Measurements from ENCODE around the gene DDT. TPM values are rescaled to one million over a fixed set of nuclear protein-coding genes. Genes with fewer than 3 reads are reported as not detected.
"Not testable (repeated sequence)": the region's sequence is repeated elsewhere in the genome, so short reads cannot be mapped to it uniquely, and the experiment has no call there.

Gene DDT
- polyA plus RNA-seq, 4 donors, result 61.4 to 94.2 (median 77.6) TPM

DNA sequence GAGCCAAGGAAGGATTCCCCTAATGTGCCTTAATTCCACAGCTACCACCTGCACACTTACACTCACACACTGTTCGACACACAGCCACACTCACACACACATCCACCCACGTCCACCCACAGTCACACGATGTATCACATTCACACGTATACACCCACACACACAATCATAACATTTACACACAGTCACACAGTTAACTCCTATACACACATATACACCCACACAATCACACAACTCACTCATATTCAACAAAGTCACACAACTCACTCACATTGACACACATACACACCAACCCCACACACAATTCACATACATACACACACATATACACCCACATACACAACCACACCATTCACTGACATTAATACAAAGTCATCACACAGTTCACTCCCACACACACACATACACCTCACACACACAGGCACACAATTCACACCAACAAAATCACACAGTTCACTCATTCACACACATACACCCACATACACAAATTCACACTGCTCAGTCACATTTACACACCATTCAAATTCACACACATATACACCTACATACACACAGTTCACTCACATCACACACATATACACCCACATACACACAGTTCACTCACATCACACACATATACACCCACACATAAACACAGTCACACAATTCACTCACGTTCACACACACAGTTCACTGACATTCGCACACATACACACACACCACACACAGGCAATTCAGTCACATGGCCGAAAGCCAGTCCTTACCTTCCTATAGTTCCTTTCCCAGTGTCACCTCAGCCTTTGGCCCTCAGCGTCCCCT lies 19.8 kb downstream of the DDT start:
- DNase-seq (ENCODE audit: low read depth in 4 of 4, low spot score in 2 of 4), result not testable (repeated sequence)

DNA sequence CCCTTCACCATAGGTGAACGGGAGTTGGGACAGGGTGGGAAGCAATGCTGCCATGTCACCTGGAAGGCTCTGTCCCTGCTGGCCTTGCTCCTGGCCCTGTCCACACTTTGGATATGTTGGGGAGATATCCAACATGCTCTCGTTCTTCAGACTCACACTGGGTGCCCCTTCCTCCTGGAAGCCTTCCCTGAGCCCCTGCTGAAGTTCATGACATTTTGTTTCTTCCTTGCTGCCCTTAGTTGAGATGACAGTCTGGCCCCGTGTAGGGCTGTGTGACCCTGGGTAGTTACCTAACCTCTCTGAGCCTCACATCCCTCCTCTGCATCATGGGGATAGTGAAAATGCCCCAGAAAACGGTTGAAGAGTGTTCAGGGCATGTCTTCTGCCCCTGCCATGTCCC lies 20.8 kb downstream of the DDT start:
- DNase-seq (ENCODE audit: low read depth in 4 of 4, low spot score in 2 of 4), result not testable (repeated sequence)

DNA sequence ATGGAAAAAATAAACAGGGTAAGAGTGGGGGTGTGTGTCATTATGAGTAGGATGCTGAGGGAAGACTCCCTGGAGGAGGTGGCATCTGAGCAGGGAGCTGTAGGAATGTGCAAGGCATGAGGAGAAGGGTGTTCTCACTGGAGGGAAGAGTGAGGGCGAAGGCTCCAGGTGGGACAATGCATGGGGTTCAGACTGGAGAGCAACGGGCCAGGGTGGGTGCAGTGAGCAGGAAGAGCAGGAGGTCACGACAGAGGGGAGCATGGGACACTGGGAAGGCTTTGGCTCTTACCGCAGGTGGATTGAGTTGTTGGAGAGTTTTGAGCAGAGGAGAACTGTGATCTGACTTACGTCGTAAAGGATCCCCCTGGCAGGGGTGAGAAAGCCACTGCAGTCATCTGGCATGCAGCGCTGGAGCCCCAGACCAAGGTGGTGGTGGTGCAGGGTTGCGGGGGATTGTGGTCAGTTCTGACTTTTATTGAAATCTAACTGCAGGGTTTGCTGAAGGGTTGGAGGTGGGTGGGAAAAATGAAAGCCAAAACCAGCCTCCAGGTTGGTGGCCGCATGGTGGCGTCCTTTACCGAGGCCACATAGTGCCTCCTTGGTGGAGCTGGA lies 21.3 kb downstream of the DDT start:
- not testable (repeated sequence) for DNase-seq (ENCODE audit: low read depth in 4 of 4, low spot score in 2 of 4)

DNA sequence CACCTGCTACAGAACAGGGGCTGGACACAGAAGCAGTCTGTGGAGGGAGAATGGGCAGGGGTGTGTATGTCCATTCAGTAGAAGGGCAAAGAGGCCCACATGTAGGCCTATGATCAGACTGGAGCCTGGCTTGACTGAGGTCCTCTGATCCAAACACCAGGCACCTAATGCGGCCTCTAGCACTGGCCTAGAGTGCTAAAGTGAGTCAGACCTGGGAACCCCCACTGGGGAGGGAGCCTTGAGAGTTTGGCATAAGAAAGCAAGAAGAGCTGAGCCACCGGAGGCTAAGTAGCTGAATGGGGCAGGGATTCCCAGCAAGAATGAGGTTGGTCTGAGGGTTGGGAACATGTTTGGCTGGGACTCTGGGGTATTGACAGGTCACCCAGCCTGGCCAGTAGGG lies 22.9 kb downstream of the DDT start:
- DNase-seq (ENCODE audit: low read depth in 4 of 4, low spot score in 2 of 4), result not testable (repeated sequence)

DNA sequence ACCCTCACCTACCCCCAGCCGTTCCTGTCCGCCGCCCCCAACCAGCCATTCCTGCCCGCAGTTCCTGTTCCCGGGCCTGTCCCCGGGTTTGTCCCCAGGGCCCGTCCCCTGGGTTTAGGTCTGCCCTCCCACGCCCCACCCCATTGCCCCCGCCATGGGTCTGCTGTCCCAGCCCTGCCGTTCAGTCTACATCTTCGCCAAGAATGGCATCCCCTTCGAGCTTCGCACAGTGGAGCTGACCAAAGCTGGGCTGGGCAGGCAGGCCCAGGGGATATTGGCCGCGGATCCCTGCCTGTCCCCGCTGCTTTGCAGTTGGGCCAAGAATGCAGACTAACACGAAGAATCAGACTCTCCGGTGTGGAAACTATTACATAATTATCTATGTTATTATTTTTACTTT lies 24.5 kb downstream of the DDT start:
- DNase-seq (ENCODE audit: low read depth in 4 of 4, low spot score in 2 of 4), result not testable (repeated sequence)

DNA sequence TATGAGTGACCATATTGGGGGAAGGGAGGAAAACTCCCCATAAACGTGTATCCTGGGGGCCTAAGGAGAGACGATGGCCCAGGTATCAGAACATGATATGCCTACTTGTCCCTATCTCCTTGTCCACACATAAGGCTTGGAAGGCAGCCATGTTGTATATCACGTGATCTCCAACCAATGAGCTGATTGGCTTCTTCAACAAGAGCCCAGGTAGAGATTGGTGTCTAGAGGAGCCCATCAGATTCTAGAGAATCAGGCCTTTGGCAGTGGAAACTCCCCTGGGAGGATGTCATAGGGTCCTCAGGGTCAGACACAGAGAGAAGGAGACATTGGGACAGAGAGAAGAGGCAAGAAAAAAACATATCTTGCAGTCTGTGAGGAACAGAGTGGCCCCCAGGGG lies 26.9 kb downstream of the DDT start:
- not testable (repeated sequence) for DNase-seq (ENCODE audit: low read depth in 4 of 4, low spot score in 2 of 4)

DNA sequence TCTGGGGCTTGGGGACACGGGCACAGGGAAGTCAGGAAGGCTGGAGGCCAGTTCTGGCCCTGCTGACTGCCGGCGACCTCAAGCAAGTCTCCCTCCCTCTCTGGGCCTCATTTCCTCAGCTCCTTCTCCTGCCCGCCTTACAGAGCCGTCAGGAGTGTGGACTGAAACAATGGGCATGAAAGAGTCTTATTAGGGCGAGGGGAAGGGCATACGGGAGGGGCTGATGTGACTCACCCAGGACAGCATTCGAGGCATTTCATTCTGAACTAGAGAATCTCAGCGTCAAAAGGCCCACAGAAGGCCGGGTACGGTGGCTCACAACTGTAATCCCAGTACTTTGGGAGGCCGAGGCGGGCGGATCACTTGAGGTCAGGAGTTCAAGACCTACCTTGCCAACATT lies 34.1 kb downstream of the DDT start:
- not testable (repeated sequence) for DNase-seq (ENCODE audit: low read depth in 4 of 4, low spot score in 2 of 4)

DNA sequence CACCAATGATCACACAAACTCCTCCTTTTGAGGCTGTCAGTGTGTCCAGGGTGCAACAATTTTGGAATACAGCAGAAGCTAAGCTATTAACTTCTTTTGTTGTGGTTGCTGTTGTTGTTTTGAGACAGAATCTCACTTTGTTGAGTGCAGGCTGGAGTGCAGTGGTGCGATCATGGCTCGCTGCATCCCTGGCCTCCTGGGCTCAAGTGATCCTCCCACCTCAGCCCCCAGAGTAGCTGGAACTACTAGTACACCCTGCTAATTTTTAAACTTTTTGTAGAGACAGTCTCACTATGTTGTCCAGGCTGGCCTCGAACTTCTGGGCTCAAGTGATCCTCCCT lies 35.3 kb downstream of the DDT start:
- DNase-seq (ENCODE audit: low read depth in 4 of 4, low spot score in 2 of 4), result no peak

DNA sequence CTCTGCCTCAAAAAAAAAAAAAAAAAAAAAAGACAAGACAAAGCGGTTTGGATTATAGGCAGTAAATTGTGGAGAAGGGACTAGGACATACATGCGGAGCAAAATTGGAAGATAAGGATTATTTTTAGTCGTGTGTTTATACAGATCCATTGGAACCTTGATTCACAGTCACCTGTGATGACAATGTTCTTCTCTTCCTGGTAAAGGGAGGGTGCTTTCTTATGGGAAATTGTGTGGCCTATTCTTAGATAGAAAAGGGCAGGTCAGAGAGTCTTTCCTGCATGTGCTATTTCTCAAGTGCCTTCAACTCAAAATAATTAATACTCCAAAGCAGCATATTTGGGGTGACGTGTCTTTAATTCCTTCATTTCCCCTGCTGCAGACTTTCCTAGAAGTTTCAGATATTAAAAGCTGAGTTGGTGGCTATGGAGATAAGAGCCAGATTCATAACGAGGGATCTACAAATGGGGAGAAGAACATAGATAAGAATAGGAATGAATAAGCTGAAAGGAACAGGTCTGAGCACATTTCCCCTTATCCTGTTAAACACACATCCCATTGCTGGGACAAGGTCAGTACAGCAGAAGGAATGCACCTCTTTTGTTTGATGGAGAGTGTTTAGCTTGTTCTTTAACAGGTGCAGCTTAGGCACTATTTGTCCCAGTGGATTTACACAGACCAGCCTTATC lies 35.8 kb downstream of the DDT start:
- no peak for DNase-seq (ENCODE audit: low read depth in 4 of 4, low spot score in 2 of 4)

DNA sequence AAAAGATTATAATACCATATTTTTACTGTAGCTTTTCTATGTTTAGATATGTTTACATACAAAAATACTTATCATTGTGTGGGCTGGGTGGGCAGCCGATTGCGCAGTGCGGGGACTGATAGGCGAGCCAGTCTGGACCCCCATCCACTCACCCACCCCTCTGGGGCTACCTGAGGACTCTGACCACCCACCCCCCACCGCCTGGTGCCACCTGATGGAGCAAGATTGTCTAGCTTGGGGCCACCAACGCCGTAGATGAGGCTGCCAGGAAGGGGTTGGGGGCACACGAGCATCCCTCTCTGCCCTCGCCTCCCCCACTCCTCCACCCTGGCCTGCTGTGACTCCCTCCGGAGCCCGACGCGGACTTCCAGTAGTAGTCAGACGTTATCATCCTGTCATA lies 47.7 kb downstream of the DDT start:
- DNase-seq (ENCODE audit: low read depth in 4 of 4, low spot score in 2 of 4), result no peak

DNA sequence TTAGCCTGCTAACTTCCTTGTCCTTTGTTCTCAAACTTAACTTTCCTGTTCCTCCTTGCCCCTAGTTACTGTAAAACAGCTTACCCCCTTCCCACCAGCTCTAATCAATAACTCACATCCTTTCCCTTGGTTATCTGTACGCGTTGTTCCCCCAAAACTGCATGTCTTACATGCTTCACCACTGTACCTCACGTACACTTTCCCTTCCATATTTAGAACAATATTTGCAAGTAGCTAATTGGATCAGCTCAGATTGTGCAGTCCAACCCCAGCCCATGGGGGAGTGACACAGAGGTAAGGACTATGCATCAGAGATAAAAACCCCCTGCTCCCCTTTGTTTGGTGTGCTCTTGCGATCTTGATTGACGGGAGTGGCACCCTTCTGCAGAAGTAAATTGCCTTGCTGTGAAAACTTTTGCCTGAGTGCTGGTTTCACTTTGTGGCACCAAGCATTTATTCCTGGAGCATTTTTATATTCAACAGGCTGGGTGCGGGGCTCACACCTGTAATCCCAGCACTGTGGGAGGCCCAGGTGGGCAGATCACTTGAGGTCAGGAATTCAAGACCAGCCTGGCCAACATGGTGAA lies 49.1 kb downstream of the DDT start:
- DNase-seq (ENCODE audit: low read depth in 4 of 4, low spot score in 2 of 4), result no peak

DNA sequence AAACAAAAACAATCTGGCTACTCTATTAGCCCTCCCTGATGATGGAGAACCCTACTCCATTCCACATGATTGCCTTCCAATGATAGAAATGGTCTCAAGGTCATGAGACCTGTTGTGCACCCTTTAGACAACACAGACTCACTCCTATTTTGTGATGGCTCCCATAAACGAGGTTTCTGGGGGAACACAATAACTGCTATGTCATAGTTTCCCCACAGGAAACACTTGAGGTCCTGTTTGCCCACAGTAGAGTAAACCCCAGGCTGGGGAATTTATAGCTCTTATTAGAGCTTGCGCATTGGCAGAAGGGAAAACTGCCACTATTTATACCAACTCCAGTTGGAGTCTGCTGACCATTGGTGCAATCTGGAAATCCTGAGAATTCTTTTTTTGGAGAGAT lies 51.3 kb downstream of the DDT start:
- no peak for DNase-seq (ENCODE audit: low read depth in 4 of 4, low spot score in 2 of 4)

DNA sequence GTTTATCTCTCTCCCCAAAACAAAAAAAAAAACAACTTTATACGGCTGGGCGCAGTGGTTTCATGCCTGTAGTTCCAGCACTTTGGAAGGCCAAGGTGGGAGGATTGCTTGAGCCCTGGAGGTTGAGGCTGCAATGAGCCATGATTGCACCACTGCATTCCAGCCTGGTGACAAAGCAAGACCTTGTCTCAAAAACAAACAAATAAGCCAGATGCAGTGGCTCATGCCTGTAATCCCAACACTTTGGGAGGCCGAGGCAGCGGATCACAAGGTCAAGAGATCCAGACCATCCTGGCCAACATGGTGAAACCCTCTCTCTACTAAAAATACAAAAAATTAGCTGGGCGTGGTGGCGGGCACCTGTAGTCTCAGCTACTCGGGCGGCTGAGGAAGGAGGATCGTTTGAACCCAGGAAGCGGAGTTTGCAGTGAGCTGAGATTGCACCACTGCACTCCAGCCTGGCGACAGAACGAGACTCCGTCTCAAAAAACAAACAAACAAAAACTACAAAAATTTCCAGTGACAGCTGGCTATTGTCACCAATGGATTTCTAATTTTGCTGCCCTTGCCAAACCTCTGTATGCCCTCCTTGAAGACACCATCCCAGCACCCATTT lies 52.5 kb downstream of the DDT start:
- not testable (repeated sequence) for DNase-seq (ENCODE audit: low read depth in 4 of 4, low spot score in 2 of 4)

Other genes with a start within 250 kb of the DDT start
- gene ZNF70, start 223.3 kb downstream of the DDT start, polyA plus RNA-seq (ENCODE audit: insufficient read length in 4 of 4), result 1 to 10 TPM; 4.6 to 8.4 (median 6.3) TPM
- gene VPREB3, start 220.0 kb downstream of the DDT start, polyA plus RNA-seq (ENCODE audit: insufficient read length in 4 of 4), result 1 to 10 TPM in 1 of 4 donors, under 1 TPM in 3; 0.51 to 1.1 (median 0.77) TPM
- gene C22orf15, start 211.5 kb downstream of the DDT start, polyA plus RNA-seq (ENCODE audit: insufficient read length in 4 of 4), result 1 to 10 TPM; 2.8 to 3.9 (median 3.4) TPM
- gene CHCHD10, start 206.5 kb downstream of the DDT start, polyA plus RNA-seq (ENCODE audit: insufficient read length in 4 of 4), result 100 to 1,000 TPM in 1 of 4 donors, 10 to 100 TPM in 3; 67.4 to 132 (median 86.9) TPM
- 10 to 100 TPM; 15.4 to 21.8 (median 19.6) TPM for gene MMP11, start 201.6 kb downstream of the DDT start, polyA plus RNA-seq (ENCODE audit: insufficient read length in 4 of 4)
- gene SMARCB1, start 187.5 kb downstream of the DDT start, polyA plus RNA-seq (ENCODE audit: insufficient read length in 4 of 4), result 100 to 1,000 TPM; 159 to 210 (median 201) TPM
- 1 to 10 TPM; 2.4 to 7.2 (median 6.1) TPM for gene DERL3, start 135.4 kb downstream of the DDT start, polyA plus RNA-seq (ENCODE audit: insufficient read length in 4 of 4)
- gene SLC2A11, start 116.6 kb downstream of the DDT start, polyA plus RNA-seq (ENCODE audit: insufficient read length in 4 of 4), result 10 to 100 TPM; 17.2 to 68.0 (median 39.1) TPM
- 100 to 1,000 TPM; 179 to 405 (median 298) TPM for gene MIF, start 80.1 kb downstream of the DDT start, polyA plus RNA-seq (ENCODE audit: insufficient read length in 4 of 4)
- gene GSTT2B, start 13.2 kb downstream of the DDT start, polyA plus RNA-seq (ENCODE audit: insufficient read length in 4 of 4), result 10 to 100 TPM in 2 of 4 donors, 1 to 10 TPM in 2; 4.3 to 26.5 (median 15.3) TPM
- gene DDTL, start 7.6 kb downstream of the DDT start, polyA plus RNA-seq (ENCODE audit: insufficient read length in 4 of 4), result 10 to 100 TPM in 1 of 4 donors, 1 to 10 TPM in 3; 5.8 to 13.6 (median 6.7) TPM
- 1 to 10 TPM in 2 of 4 donors, under 1 TPM in 2; 0.60 to 4.8 (median 1.5) TPM for gene GSTT2, start 5.7 kb upstream of the DDT start, polyA plus RNA-seq (ENCODE audit: insufficient read length in 4 of 4)
- gene GSTT4, start 31.0 kb upstream of the DDT start, polyA plus RNA-seq (ENCODE audit: insufficient read length in 4 of 4), result under 1 TPM in 2 of 4 donors, not detected in 2; 0.08 to 0.09 TPM
- 10 to 100 TPM; 34.0 to 75.9 (median 58.7) TPM for gene CABIN1, start 36.9 kb upstream of the DDT start, polyA plus RNA-seq (ENCODE audit: insufficient read length in 4 of 4)
- 10 to 100 TPM; 12.4 to 25.9 (median 16.0) TPM for gene SUSD2, start 207.0 kb upstream of the DDT start, polyA plus RNA-seq (ENCODE audit: insufficient read length in 4 of 4)